ENCODE measurements around the gene ZFP62.

ZFP62 gene

GRCh38 chr5:180866985-180867384 is 5.9 kb upstream of the ZFP62 start:
- no peak for DNase-seq

- peak; percentile 28 for DNase-seq
Observed at GRCh38 chr5:180865981-180866695, 5.1 kb upstream of the ZFP62 start.

GRCh38 chr5:180862645-180863044 is 1.6 kb upstream of the ZFP62 start:
- no peak for DNase-seq

- peak; percentile 33 for DNase-seq
Observed at GRCh38 chr5:180860273-180860886, 696 bp downstream of the ZFP62 start.

- no peak for DNase-seq
Observed at GRCh38 chr5:180858586-180858985, 2.5 kb downstream of the ZFP62 start.

DNA sequence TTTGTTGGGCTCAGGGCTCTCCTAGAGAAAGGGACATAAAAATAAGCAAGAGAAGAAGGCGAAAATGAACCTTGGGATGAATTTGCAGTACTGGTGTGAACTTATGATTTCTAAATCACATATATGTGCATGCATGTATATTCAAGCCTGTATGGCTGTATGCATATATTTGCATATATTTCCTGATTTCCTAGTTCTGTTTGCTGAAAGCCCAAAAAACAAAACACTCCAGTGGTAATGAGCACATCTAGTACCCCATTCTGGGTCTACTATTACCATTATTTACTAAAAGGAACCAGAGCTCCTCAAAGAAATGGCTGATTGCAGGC is 7.3 kb downstream of the ZFP62 start:
- DNase-seq: no peak

DNA sequence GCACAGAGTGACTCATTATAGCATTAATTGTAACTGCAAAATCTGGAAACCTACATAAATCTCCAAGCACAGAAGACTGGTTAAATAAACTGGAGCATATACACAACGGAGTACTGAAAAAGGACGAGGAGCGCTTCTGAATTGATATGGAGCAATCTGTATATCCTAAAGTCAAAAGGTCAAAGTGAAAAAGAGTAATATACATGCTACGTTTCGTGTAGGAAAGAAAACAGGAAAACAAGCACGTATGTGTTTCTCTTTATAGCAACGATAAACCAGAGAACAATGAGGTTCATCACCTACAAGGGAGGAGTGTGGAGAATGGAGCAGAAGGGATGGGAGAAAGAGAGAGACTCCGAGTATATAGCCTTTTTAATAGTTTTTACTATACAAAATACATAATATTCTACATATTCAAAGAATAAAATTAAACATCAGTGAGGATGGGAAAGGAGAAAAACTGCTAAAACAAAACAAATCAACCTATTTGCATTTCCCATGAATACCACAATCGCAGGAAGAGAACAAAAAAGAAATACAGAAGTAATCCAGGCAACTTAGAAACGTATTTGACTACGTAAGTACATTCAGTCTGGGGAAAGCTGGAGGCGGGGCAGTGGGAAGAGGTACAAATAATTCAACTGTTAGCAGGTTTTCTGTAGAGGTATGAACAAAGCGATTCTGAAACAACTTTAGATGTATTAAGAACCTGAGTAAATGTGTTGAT is 7.8 kb downstream of the ZFP62 start:
- DNase-seq: no peak

DNA sequence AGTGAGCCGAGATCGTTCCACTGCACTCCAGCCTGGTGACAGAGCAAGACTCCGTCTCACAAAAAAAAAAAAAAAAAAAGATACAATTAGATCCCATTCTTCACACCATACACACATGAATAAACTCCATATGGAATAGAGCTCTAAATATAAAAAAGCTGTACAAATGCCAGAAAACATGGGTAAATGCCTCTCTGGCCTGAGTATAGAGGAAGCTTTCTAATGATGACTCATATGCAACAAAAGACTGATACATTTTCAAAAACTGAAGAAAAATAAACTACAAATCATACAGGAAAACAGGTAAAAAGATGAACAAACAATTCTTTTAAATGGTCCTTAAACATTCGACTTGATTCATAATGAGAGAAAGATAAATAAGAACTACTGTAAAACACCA is 8.6 kb downstream of the ZFP62 start:
- no peak for DNase-seq

- DNase-seq: no peak
Observed at GRCh38 chr5:180850434-180851078, 10.5 kb downstream of the ZFP62 start.

DNA sequence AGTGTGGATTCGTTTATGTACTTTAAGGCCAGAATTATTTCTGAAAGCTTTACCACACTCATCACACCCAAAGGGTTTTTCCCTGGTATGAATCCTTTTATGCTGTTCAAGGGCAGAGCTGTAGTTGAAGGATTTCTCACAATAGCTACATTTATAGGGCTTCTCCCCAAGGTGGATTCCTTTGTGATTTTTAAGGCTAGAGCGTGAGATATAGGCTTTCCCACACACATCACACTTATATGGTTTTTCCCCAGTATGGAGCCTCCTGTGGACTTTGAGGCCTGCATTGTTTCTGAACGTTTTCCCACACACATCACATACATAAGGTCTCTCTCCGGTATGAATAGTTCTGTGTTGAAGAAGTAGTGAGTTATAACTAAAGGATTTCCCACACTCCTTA is 11.2 kb downstream of the ZFP62 start:
- no peak for DNase-seq

- no peak for DNase-seq
Observed at GRCh38 chr5:180848878-180849277, 12.2 kb downstream of the ZFP62 start.

DNA sequence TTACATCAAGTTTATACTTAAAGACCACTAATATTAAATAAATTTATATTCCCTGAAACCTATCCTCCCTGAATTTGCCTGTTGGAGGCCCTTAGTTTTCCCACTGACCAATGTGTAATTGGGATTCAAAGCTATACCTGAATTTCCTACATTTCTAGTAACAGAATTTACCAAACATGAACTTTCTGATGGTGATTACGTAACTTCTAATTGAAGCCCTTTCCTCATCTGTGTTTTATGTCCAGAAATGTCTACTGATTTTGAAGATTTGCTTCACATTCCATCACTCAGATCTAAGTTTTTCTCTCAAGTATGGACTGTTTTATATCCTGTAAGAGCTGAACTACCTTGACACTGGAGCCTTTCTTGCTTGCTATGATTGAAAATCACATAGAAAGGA is 12.8 kb downstream of the ZFP62 start:
- DNase-seq: no peak

DNA sequence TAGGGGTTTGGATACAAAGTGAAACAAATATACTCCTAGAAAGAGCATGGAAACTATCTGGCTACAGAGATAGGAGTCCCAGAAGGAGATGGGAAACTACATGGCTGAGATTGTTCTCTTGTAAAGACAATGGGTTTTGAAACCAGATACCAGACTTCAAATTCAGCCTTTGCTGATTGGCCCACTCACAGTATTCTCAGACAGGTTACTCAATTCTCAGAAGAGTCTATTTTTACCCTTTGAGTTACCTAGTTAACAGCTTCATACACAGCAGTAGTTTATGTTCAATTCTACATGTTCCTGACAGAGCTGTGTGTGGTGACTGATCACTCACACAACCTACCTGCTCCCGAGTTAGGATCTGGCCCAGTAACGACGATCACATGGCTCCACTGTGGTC is 14.1 kb downstream of the ZFP62 start:
- DNase-seq: no peak

- DNase-seq: no peak
Observed at GRCh38 chr5:180844858-180845257, 16.2 kb downstream of the ZFP62 start.

- DNase-seq: no peak
Observed at GRCh38 chr5:180844432-180844831, 16.6 kb downstream of the ZFP62 start.

- DNase-seq: no peak
Observed at GRCh38 chr5:180839935-180840334, 21.1 kb downstream of the ZFP62 start.

- DNase-seq: no peak
Observed at GRCh38 chr5:180839227-180839626, 21.8 kb downstream of the ZFP62 start.

- no peak for DNase-seq
Observed at GRCh38 chr5:180837478-180837877, 23.6 kb downstream of the ZFP62 start.

DNA sequence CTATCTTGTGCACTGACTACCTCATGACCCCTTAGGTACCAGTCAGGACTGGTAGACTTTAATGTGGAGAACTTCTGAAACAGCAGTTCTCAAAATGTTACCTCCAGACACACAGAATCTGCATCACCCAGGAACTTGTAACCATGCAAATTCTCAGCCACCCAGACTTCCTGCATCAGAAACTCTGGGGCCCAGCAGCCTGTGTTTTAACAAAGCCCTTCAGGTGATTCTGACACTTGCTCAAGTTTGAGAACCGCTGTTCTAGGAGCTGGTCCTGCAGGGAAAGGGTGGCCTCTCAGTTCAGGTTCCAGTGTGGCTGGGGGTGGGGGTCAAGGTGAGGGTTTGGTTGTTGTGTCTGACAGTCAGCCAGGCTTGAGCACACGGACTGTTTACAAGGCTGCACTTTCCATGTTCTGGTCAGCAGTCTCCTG is 28.4 kb downstream of the ZFP62 start:
- no peak for DNase-seq

- DNase-seq: peak; percentile 67
Observed at GRCh38 chr5:180831139-180832093, 29.7 kb downstream of the ZFP62 start.

- DNase-seq: no peak
Observed at GRCh38 chr5:180830253-180831138, 30.6 kb downstream of the ZFP62 start.

DNA sequence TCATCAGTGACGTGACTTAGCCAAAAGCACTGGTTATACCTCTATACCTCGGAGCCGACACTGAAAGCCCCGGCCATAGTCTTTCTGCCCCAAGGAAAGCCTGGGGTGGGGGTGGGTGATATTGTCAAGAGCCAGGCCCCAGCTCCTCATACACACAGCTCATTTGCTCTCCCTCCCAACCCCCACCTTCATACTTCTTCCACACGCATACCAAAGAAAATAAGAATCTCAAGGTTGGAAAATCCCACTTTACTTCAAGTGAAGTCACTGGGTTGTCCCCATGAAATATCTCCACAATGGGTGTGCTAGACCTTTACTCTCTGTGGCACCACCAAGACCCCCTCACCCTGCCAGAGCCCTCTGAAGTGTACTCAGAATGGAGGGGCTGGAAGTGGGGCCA is 31.4 kb downstream of the ZFP62 start:
- DNase-seq: no peak
